Tibial artery (tissue), 4 donors: ENCODE results near the gene CCRL2.

Experiments
- DNase-seq, 2 donors: peaks; one replicate each; pipeline ENCODE4 v3.0.0-alpha.2; 2019
- H3K27ac ChIP-seq, 2 donors: fragments of 200-600 bp; sonication (generic) in 1 of 2; 1 replicate in 1 of 2; 2 replicates in 1 of 2; pipeline ENCODE4 v1.5.1; 2018 to 2019; ENCODE audit warnings: mild to moderate bottlenecking in 1 of 2
- H3K27me3 ChIP-seq, 2 donors: fragments of 200-600 bp; sonication (generic) in 1 of 2; one replicate each; pipeline versions ENCODE4 v1.5.1 to v1.6.0; 2016 to 2019
- H3K36me3 ChIP-seq, 3 donors: fragments of 200-600 bp; sonication (generic) in 2 of 3; one replicate each; pipeline ENCODE4 v1.5.1; 2016 to 2019; ENCODE audit warnings: mild to moderate bottlenecking in 2 of 3
- H3K4me1 ChIP-seq, 4 donors: fragments of 200-600 bp; sonication (generic) in 2 of 4; 1 replicate in 3 of 4; 2 replicates in 1 of 4; pipeline ENCODE4 v1.5.1; 2016 to 2019
- H3K4me3 ChIP-seq, 2 donors: fragments of 200-600 bp; sonication (generic) in 1 of 2; 1 replicate in 1 of 2; 2 replicates in 1 of 2; pipeline ENCODE4 v1.5.1; 2018 to 2019; ENCODE audit warnings: mild to moderate bottlenecking in 2 of 2
- H3K9me3 ChIP-seq, 3 donors: fragments of 200-600 bp; sonication (generic) in 1 of 3; one replicate each; pipeline ENCODE4 v1.5.1; 2016 to 2019
- intact Hi-C: fragments of 100-400 bp; cut with DNase I; formaldehyde crosslinking; loops from one replicate; pipeline ENCODE4 v1.15.0; 2023; ENCODE audit warnings: low total_unique reads
- TF ChIP-seq, protein P1 (sequence below), 2 experiments: fragments of 200-600 bp in 1 of 2; fragments of 450-650 bp in 1 of 2; IDR thresholded peaks; one replicate each; pipeline ENCODE4 v1.5.1; 2017 to 2019; ENCODE audit warnings: antibody characterized with exemption in 2 of 2, mild to moderate bottlenecking in 1 of 2, moderate library complexity in 1 of 2

CCRL2 gene

GRCh38 chr3:46456118-46456517 is 49.1 kb downstream of the CCRL2 start:
- peaks cover 0 to 5% of the 10 kb centered on the region in 2 donors for H3K27me3 ChIP-seq
- no peaks in the 10 kb centered on the region for H3K4me1 ChIP-seq
- TF ChIP-seq, protein P1, sequence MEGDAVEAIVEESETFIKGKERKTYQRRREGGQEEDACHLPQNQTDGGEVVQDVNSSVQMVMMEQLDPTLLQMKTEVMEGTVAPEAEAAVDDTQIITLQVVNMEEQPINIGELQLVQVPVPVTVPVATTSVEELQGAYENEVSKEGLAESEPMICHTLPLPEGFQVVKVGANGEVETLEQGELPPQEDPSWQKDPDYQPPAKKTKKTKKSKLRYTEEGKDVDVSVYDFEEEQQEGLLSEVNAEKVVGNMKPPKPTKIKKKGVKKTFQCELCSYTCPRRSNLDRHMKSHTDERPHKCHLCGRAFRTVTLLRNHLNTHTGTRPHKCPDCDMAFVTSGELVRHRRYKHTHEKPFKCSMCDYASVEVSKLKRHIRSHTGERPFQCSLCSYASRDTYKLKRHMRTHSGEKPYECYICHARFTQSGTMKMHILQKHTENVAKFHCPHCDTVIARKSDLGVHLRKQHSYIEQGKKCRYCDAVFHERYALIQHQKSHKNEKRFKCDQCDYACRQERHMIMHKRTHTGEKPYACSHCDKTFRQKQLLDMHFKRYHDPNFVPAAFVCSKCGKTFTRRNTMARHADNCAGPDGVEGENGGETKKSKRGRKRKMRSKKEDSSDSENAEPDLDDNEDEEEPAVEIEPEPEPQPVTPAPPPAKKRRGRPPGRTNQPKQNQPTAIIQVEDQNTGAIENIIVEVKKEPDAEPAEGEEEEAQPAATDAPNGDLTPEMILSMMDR (IDR thresholded peaks at IDR 0.05), result no peak
- intact Hi-C loops, result no loop called here
- H3K4me3 ChIP-seq, result no peak overlapping the region
- DNase-seq, result no peak
- no peaks in the 10 kb centered on the region for H3K9me3 ChIP-seq
- H3K27ac ChIP-seq, result no peak overlapping the region
- peaks cover 0 to 9% (median 0%) of the 10 kb centered on the region in 3 donors for H3K36me3 ChIP-seq
